Measurements from ENCODE around the gene PRSS36.
"Not testable (repeated sequence)": the region's sequence is repeated elsewhere in the genome, so short reads cannot be mapped to it uniquely, and the experiment has no call there.

PRSS36 gene

GRCh38 chr16:31118223-31119155, 31.4 kb downstream of the PRSS36 start:
- no peak for DNase-seq

- peak; percentile 95 for DNase-seq
Measured at GRCh38 chr16:31117384-31118222, 32.3 kb downstream of the PRSS36 start, which contains the start of gene KAT8. Gene KAT8 (plus strand): TSS chr16:31117664. CDS start chr16:31117682, 18 bp downstream.

GRCh38 chr16:31114468-31114867, 35.4 kb downstream of the PRSS36 start:
- DNase-seq: no peak

GRCh38 chr16:31113121-31114120, 36.4 kb downstream of the PRSS36 start:
- no peak for DNase-seq

GRCh38 chr16:31112711-31113110, 37.2 kb downstream of the PRSS36 start:
- no peak for DNase-seq

- DNase-seq: no peak
Measured at GRCh38 chr16:31111881-31112466, 37.9 kb downstream of the PRSS36 start.

DNA sequence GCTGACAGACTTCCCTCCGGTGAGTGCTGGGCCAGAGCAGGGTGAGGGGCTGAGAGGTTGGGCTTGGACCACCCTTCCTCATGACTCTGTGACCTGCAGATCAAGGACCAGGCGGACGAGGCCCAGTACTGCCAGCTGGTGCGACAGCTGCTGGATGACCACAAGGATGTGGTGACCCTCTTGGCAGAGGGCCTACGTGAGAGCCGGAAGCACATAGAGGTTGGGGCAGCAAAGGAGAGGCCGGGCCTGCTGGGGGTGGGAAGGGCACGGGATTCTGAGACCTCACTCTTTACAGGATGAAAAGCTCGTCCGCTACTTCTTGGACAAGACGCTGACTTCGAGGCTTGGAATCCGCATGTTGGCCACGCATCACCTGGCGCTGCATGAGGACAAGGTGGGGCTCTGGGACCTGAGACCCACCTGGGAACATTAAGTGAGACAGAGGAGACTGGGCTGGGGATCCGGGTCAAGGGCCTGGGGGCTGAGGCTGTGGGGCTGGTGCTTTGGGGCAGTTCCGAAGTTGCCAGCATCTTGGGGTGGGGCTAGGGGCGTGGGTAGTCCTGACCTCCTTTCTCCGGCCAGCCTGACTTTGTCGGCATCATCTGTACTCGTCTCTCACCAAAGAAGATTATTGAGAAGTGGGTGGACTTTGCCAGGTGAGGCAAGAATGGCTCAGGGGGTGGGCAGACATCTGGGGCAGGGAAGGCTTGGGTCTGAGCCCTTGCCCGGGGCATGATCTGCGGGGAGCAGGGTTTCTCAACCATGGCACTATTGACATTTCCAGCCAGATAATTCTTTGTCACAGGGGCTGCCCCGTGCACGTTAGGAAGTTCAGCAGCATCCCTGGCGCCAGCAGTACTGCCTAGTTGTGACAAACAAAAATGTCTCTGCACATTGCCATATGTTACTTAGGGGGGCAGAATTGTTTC, 39.5 kb downstream of the PRSS36 start:
- no peak for DNase-seq

GRCh38 chr16:31109622-31110021, 40.2 kb downstream of the PRSS36 start:
- DNase-seq: no peak

DNA sequence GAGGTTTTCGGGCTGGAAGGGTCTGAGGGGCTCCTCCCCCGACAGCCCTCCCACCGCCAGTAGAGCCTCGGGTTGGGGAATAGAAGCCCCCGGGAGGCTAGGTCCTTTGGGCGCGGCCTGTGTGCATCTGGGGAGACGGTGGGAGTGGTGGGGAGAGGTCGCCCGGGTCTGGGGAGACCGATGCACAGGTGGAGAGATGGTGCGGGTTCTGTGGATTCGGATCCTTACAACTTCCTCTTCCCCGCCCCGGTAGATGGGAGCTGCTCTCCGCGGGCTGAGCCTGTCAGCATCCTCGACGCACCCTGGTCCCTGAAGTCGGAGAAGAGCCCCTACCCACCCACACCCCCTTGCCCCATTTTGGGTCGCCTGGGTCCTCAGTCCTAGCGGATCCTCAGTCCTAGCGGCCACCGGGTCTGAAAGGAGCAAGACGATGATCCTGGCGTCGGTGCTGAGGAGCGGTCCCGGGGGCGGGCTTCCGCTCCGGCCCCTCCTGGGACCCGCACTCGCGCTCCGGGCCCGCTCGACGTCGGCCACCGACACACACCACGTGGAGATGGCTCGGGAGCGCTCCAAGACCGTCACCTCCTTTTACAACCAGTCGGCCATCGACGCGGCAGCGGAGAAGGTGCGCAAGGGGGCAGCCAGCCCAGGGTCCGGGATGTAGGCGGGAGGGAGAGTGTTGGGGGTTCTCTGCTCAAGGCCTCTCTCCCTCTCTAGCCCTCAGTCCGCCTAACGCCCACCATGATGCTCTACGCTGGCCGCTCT, 40.9 kb downstream of the PRSS36 start:
- DNase-seq: no peak

GRCh38 chr16:31108035-31108793, 41.7 kb downstream of the PRSS36 start, which contains the start of gene BCKDK:
Gene BCKDK (plus strand): TSS chr16:31108386. CDS start chr16:31109224, 838 bp downstream.
- no peak for DNase-seq

DNA sequence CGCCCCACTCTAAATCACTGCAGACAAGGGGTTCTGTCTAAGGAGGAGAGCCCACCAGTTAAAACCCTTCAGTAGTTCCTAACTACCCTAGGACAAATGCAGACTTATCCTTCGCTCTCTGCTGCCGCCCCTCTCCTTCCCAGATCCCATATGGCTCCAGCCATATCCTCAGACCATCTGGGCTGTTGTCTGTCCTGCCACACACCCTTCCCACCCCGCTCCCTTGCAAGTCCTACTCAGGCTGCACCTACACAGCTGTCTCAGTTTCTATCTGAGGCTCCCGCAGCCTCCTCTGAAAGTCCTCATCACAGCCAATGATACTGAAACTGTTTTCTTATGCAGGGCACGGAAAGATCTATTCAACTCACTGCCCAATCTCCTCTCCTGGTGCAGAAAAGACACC, 42.4 kb downstream of the PRSS36 start:
- no peak for DNase-seq

DNA sequence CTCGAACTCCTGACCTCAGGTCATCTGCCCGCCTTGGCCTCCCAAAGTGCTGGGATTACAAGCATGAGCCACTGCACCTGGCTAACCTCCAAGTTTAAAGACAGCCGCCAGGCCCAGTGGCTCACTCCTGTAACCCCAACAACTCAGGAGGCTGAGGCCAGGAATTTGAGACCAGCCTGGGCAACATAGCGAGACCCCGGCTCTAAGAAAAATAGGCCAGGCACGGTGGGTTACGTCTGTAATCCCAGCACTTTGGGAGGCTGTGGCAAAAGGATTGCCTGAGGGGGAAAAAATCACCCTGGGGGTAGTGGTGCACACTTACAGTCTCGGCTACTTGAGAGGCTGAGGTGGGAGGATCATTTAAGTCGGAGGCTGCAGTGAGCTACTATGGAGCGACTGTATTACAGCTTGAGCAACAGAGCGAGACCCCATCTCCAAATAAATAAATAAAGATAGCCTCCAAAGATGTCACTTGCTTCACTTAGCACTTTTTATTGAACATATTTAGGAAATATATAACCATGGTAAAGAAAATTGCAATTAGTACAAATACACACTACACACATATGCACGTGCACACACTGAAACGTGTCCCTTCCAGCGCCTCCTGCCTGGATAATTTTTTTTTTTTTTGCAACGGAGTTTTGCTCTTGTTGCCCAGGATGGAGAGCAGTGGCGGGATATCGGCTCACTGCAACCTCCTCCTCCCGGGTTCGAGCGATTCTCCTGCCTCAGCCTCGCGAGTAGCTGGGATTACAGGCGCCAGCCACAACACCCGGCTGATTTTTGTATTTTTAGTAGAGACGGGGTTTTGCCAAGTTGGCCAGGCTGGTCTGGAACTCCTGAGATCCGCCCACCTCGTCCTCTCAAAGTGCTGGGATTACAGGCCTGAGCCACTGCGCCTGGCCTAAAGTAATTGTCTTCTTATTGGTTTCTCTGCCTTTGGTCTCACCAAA, 43.1 kb downstream of the PRSS36 start:
- DNase-seq: no peak

GRCh38 chr16:31105677-31106213, 44.1 kb downstream of the PRSS36 start:
- DNase-seq: no peak

DNA sequence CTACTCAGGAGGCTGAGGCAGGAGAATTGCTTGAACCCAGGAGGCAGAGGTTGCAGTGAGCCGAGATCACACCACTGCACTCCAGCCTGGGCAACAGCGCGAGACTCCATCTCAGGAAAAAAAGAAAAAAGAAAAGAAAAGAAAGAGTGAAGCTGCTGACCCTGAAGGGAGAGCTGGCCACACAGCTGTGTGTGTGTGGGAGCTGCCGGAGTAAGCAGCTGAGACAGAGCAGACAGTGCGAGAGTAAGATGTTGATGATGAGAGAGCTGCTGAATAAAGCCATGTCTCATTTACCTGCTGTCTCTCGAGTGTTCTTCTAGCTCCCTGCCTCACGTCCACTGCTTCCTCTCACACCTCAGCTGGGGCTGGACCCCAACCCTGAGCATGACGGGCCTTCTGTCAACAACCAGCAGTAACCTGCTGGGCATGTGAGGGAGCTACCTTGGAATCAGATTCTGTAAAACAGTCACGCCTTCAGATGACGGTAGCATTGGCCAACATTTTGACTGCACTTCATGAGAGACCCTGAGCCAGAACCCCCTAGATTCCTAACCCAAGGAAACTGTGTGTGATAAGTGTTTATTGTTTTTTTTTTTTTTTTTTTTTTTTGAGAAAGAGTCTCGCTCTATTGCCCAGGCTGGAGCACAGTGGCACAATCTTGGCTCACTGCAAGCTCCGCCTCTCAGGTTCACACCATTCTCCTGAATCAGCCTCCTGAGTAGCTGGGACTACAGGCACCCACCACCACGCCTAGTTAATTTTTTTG, 48.8 kb downstream of the PRSS36 start:
- not testable (repeated sequence) for DNase-seq

GRCh38 chr16:31099860-31100638, 49.8 kb downstream of the PRSS36 start:
- no peak for DNase-seq

All from NCI-H2107 (cell line).